AG09309 (cell line): ENCODE results near the gene FAM227A.

Experiments
- DNase-seq: peaks from one replicate; pipeline ENCODE4 v3.0.0-alpha.2; 2010; ENCODE audit warnings: low read depth
- H3K4me3 ChIP-seq: 2 replicates; pipeline ENCODE4 v1.5.1; 2011; ENCODE audit warnings: mild to moderate bottlenecking, low read depth, low read length, moderate library complexity; ENCODE audit not compliant: control insufficient read depth
- CTCF ChIP-seq: IDR thresholded peaks from 2 replicates; pipeline ENCODE4 v1.5.1; 2011; ENCODE audit warnings: mild to moderate bottlenecking, low read depth, low read length, inconsistent platforms; ENCODE audit not compliant: insufficient read depth, control insufficient read depth; ENCODE audit errors: missing control alignments

Gene FAM227A

GRCh38 chr22:38569181-38569971 is 86.8 kb downstream of the FAM227A start:
- DNase-seq, result no peak
- no peak for TF ChIP-seq CTCF
- peak overlapping the region; percentile 78 for H3K4me3 ChIP-seq

DNA sequence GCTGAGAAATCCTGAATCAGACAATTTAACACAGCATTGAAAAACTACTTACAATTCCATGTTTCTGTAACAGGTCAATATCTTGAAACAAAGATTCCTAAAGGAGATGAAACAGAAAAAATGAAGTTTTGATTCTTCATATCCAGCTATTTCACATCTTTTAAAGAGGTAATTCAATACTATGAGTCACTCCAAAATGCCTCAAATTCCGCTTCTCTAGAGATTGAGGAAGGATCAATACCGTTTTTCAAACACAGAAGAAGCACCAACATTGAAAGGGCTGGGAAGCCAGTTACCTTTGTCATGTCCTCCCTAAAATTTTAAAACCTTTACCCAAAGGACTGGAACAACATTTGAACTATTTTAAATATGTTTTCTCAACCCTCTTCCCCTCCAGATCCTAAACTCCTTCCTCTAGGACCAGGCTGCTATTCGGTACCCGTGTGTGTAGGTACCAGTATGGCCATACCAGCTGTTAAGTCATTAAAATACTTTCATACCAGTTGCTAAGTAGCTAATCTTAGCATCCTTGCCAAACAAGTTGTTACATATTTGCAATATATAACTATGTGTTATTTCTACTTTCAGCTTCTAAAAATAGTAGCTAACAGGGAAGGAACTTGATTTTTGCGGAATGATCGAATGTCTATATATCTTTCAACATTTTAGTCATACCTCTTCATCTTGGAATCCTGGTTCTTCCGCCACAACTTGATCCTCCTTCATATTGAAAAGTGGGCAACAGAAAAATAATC is 88.5 kb downstream of the FAM227A start:
- no peak for DNase-seq
- TF ChIP-seq CTCF, result no peak
- no peak overlapping the region for H3K4me3 ChIP-seq

DNA sequence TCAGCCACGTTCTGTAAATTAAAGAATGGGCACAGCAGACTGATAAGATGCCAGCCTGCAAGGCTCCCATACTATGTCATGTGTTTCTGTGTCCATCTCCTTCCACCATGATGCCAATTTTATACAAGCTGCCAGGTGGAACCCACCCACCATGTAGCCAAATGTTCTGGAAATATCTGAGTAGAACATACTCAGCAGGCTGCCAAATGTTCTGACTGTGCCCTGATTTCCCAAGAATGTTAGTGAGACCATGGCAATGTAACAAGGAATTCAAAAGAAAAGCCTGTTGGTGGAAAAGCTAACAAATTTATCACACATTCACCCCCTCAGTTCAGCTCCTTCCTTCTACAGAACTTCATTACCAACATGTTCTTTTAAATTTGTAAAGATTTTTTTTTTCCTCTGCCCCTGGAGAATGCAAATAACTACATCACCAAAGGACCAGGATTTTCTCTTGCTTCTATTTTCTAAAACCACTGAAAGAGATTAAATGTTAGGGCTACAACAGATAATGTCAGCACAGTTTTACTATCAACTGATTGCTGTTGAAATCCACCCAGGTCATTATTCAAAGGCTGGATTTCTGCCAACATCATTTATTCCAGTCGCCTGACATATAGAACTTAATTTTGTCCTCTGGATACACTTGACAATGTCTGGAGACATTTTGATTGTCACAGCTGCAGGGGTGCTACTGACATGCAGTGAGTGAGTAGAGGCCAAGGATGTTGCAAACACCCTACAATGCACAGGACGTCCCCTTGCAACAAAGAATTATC is 89.3 kb downstream of the FAM227A start:
- no peak for DNase-seq
- H3K4me3 ChIP-seq, result no peak overlapping the region
- no peak for TF ChIP-seq CTCF

- no peak overlapping the region for H3K4me3 ChIP-seq
- TF ChIP-seq CTCF, result no peak
- no peak for DNase-seq
These were observed 90.8 kb downstream of the FAM227A start for GRCh38 chr22:38565441-38565840.

DNA sequence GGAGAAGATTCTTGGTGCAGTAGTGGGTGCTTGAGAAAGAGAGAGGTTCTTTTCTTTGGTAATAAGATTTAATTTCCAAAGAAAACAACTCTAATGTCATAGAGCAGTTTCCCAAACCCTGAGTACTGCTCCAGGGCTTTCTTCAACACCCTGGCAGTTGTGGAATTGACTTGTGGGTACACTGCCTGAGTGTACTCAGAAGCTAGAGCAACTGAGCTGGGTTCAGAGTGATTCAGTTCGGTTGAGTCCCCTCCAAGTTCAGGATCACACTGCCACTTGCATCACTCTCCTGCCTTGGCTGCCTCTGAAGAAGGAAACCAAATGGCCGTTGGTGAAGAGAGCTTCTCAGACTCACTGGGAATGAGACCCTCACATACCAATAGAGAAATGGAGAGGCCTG is 91.5 kb downstream of the FAM227A start:
- no peak for TF ChIP-seq CTCF
- DNase-seq, result no peak
- no peak overlapping the region for H3K4me3 ChIP-seq

GRCh38 chr22:38554281-38554680 is 101.9 kb downstream of the FAM227A start:
- H3K4me3 ChIP-seq, result no peak overlapping the region
- no peak for TF ChIP-seq CTCF
- peak; percentile 75 for DNase-seq
